GM12873 (cell line): ENCODE results near the gene ENC1.

ENCODE experiments used
- CTCF ChIP-seq: IDR thresholded peaks from 2 replicates; pipeline ENCODE4 v1.5.1; 2012; ENCODE audit warnings: low read depth, mild to moderate bottlenecking, moderate library complexity, low read length, control low read depth; ENCODE audit not compliant: insufficient read depth; ENCODE audit errors: missing control alignments

The ENC1 gene

GRCh38 chr5:74641735-74642542 is 1.4 kb upstream of the ENC1 start:
- TF ChIP-seq CTCF, result peak; percentile 54

DNA sequence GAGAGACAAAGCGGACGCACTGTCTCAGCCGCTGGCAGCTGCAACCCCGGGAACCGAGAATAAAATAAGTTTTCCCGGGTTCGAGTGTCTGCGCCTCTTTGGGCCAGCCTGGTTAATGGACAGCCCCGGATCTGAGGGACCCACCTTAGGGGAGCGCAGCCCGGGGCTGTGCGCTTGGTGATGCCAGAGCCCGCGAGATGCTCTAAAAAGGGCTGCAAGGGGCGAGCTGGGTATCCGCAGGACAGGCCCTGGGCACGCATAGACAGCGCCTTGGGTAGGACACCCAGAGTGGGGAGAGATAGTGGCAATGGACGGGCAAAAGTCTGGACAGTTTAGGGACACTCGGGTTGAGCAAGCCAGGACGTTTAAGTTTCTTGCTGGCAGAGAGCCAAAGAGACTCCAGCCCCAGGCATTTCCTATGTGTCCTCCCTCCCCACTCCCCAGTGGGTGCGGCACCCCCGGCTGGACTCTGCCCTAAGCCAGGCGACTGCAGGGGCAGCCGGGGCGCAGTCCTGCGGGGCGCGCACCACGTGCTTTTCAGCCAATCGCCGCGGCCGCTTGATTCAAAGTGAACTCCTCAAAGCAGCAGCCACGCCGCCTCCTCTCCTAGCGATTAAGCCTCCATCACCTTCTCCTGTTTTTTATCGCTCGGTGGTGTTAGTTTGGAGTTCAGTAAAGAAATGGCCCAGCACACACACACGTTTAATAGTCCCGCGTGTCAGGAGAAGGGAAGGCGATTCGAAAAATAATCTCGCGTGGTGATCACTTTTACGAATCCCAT is 616 bp upstream of the ENC1 start:
- TF ChIP-seq CTCF, result no peak

GRCh38 chr5:74639807-74640449 is 600 bp downstream of the ENC1 start:
- TF ChIP-seq CTCF, result peak; percentile 45

DNA sequence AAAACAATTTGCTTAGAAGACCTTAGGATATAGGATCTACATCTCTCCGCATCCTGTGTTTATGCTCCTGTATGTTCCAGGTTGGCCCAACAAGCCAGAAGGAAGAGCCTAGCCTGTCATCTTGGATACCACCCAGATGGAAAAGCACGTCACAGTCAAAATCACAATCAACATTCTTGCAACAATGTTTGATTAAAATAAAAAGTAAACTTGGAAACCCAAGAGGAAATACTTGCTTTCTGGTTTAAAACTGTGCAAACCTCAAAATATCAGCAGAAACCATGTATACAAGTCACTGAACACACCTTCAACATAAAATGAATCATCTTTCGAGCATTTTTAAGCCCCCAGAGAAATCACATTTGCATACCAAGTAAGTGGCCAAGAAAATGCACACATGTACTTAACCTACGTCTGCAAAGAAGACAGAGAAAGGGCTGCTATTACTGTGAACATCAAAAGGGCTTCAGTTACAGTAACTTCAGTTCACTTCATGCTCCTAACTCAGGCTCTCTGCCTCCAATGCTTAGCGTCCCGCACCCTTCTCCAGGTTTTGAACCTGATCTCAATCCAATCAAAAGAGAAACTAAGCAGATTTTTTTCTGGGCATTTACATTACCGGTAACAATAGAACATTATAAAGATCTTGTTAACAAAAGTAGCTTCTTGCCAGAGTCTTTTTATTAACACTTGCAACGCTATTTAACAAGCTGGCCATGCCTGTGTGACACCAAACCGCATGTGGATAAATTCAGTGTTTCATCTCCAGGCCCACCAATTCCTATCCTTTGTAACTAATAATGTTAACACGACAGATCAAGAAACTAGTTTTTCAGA is 1.3 kb downstream of the ENC1 start:
- no peak for TF ChIP-seq CTCF

GRCh38 chr5:74638544-74638969 is 2.0 kb downstream of the ENC1 start:
- TF ChIP-seq CTCF, result no peak

GRCh38 chr5:74636552-74636951 is 4.0 kb downstream of the ENC1 start:
- TF ChIP-seq CTCF, result no peak
